K562 (cell line): ENCODE measurements around the gene INO80D. TPM values are rescaled to one million over a fixed set of nuclear protein-coding genes. Genes with fewer than 3 reads are reported as not detected.

ENCODE experiments used
- ATAC-seq: fragments of 200-7000 bp; cut with Tn5 transposase; 3 replicates; pipeline ENCODE4 v1.9.1; 2020; ENCODE audit warnings: moderate library complexity
- BruUV-seq: library from RNA; stranded (reverse); fragments of 400-500 nt; replicated peaks from 2 replicates; lab custom pipeline; 2021; lab: Mats Ljungman, UMichigan
- CTCF ChIA-PET: fragments of 300-600 bp; formaldehyde crosslinking; extraction: SDS; loops from one replicate; lab custom pipeline; 2021; ENCODE audit warnings: low intra/inter-chr PET ratio; lab: Yijun Ruan, JAX
- POLR2A ChIA-PET: fragments of 300-600, 350-650 bp; sonication (Branson Sonifier 250); formaldehyde crosslinking; extraction: SDS; loops from one replicate; lab custom pipeline; 2021; ENCODE audit warnings: antibody characterized with exemption, inconsistent platforms; lab: Yijun Ruan, JAX
- DNase-seq, 4 experiments: peaks; one replicate each; pipeline versions ENCODE4 v3.0.0 to v3.0.0-alpha.2; 2011 to 2018; ENCODE audit warnings: low spot score in 3 of 4, mixed read lengths in 3 of 4; ENCODE audit errors: extremely low read depth in 1 of 4
- FAIRE-seq: peaks from 2 replicates; lab custom pipeline; 2011; peaks lifted over from hg19 to GRCh38; lab: Jason Lieb, UNC
- H2AFZ ChIP-seq: 2 replicates; pipeline ENCODE4 v1.6.0; 2011; ENCODE audit warnings: low read depth, low read length, control low read depth, inconsistent platforms
- H3K27ac ChIP-seq: fragments of 200-600 bp; 3 replicates; pipeline ENCODE4 v1.8.0; 2011; ENCODE audit warnings: low read depth, mild to moderate bottlenecking, control low read depth, inconsistent platforms, low read length, moderate library complexity, mixed read lengths; ENCODE audit errors: extremely low read depth
- H3K27me3 ChIP-seq, 2 experiments: fragments of 300-600 bp in 1 of 2; 2 replicates in 1 of 2; 3 replicates in 1 of 2; pipeline versions ENCODE4 v1.6.0 to v1.8.0; 2011; ENCODE audit warnings: inconsistent platforms in 2 of 2, low read length in 2 of 2, mild to moderate bottlenecking in 1 of 2, mixed read lengths in 1 of 2, moderate library complexity in 1 of 2; ENCODE audit not compliant: control insufficient read depth in 2 of 2, insufficient read depth in 2 of 2
- H3K36me3 ChIP-seq: fragments of 300-600 bp; 3 replicates; pipeline ENCODE4 v1.8.0; 2011; ENCODE audit warnings: mild to moderate bottlenecking, low read length, inconsistent platforms; ENCODE audit not compliant: control insufficient read depth, insufficient read depth
- H3K4me1 ChIP-seq, 2 experiments: fragments of 200-600 bp in 1 of 2; replicated peaks in 1 of 2; 2 replicates in 1 of 2; 3 replicates in 1 of 2; pipeline versions ENCODE4 v1.5.1 to v1.8.0; 2011; ENCODE audit warnings: inconsistent platforms in 2 of 2, low read length in 2 of 2, mild to moderate bottlenecking in 1 of 2, mixed read lengths in 1 of 2, moderate library complexity in 1 of 2; ENCODE audit not compliant: control insufficient read depth in 2 of 2, insufficient read depth in 2 of 2
- H3K4me2 ChIP-seq: 2 replicates; pipeline ENCODE4 v1.6.1; 2011; ENCODE audit warnings: low read length, control low read depth, inconsistent platforms, mixed read lengths; ENCODE audit not compliant: insufficient read depth
- H3K4me3 ChIP-seq: fragments of 200-600 bp; sonication (generic), shearing (Covaris generic); 2 replicates; pipeline ENCODE4 v1.5.1; 2016; ENCODE audit warnings: control low read depth, inconsistent platforms
- H3K79me2 ChIP-seq: fragments of 200-600 bp; 3 replicates; pipeline ENCODE4 v1.8.0; 2011; ENCODE audit warnings: low read length, inconsistent platforms; ENCODE audit not compliant: control insufficient read depth, insufficient read depth
- H3K9ac ChIP-seq, 2 experiments: 2 replicates each; pipeline versions ENCODE4 v1.6.0 to v1.6.1; 2011; ENCODE audit warnings: low read depth in 2 of 2, low read length in 2 of 2, control low read depth in 1 of 2, inconsistent platforms in 1 of 2, mild to moderate bottlenecking in 1 of 2, mixed read lengths in 1 of 2; ENCODE audit not compliant: insufficient read depth in 1 of 2
- H3K9me1 ChIP-seq: one replicate; pipeline ENCODE4 v1.6.0; 2011; ENCODE audit warnings: inconsistent platforms, mild to moderate bottlenecking, low read length, moderate library complexity; ENCODE audit not compliant: control insufficient read depth, insufficient read depth
- H3K9me3 ChIP-seq: replicated peaks from 2 replicates; pipeline ENCODE4 v1.5.1; 2011; ENCODE audit warnings: low read depth, low read length, inconsistent platforms; ENCODE audit not compliant: control insufficient read depth, insufficient read depth
- H4K20me1 ChIP-seq: replicated peaks from 2 replicates; pipeline ENCODE4 v1.6.1; 2011; ENCODE audit warnings: low read length, inconsistent platforms, mixed read lengths; ENCODE audit not compliant: control insufficient read depth, insufficient read depth
- FOXA3 ChIP-seq, 2 experiments: fragments of 450-650 bp in 1 of 2; sonication (generic) in 1 of 2; formaldehyde crosslinking; IDR thresholded peaks in 1 of 2; conservative IDR thresholded peaks in 1 of 2; 2 replicates each; pipeline versions ENCODE4 v1.4.0 to v1.8.0; 2020 to 2022; ENCODE audit warnings: mild to moderate bottlenecking in 2 of 2, missing genetic modification reagents in 1 of 2
- HNRNPH1 ChIP-seq: fragments of 200-400 bp; formaldehyde crosslinking; optimal IDR thresholded peaks from 2 replicates; pipeline ENCODE3; 2017; ENCODE audit warnings: low read depth, mild to moderate bottlenecking, low read length, moderate library complexity
- SMAD2 ChIP-seq: fragments of 150-350 bp; IDR thresholded peaks from 2 replicates; pipeline ENCODE4 v1.6.1; 2014; ENCODE audit warnings: low read depth, mild to moderate bottlenecking, low read length
- ZNF121 ChIP-seq: sonication (generic); formaldehyde crosslinking; conservative IDR thresholded peaks from 2 replicates; pipeline ENCODE4 v1.8.0; 2022; ENCODE audit warnings: missing genetic modification reagents
- ZNF696 ChIP-seq: fragments of 250-450 bp; sonication (Bioruptor Pico); conservative IDR thresholded peaks from 2 replicates; pipeline ENCODE4 v1.4.0; 2020; ENCODE audit warnings: mild to moderate bottlenecking, moderate library complexity
- in situ Hi-C: fragments of 300-500 bp; cut with MboI; formaldehyde crosslinking; loops from 4 replicates; pipeline ENCODE4 v1.15.0; 2018; ENCODE audit warnings: inconsistent platforms, mixed read lengths
- intact Hi-C: fragments of 100-400 bp; cut with micrococcal nuclease; formaldehyde crosslinking; loops from 2 replicates; pipeline ENCODE4 v1.14.2; 2022
- polyA plus RNA-seq, 8 experiments: library from polyadenylated mRNA; depleted of rRNA in 4 of 8; stranded (reverse) in 5 of 8; unstranded in 3 of 8; fragments of >200 nt; fragmentation: Nextera tagmentation in 2 of 8; fragmentation: Illumina TruSeq in 1 of 8; extraction: Ambion mirVana in 2 of 8; extraction: Trizol in 1 of 8; gene quantifications; 2 replicates each; pipeline versions ENCODE4 v1.2.1 to v1.2.3, GENCODE V29; 2011 to 2014; ENCODE audit warnings: inconsistent platforms in 1 of 8, missing spikeins in 1 of 8
- total RNA-seq, 7 experiments: library from RNA; depleted of rRNA in 6 of 7; stranded (reverse); fragments of >200 nt in 6 of 7; fragmentation: Illumina TruSeq in 2 of 7; extraction: Trizol in 2 of 7; gene quantifications; 2 replicates each; pipeline versions ENCODE4 v1.2.1 to v1.2.3, GENCODE V29; 2011 to 2021; ENCODE audit warnings: low replicate concordance in 1 of 7

Gene INO80D
- total and polyA plus RNA-seq, 9 of the 15 experiments (the other 6 are each of a cell fraction or from before 2014, with no cell fraction given), result 0.64 to 8.1 (median 2.9) TPM

DNA sequence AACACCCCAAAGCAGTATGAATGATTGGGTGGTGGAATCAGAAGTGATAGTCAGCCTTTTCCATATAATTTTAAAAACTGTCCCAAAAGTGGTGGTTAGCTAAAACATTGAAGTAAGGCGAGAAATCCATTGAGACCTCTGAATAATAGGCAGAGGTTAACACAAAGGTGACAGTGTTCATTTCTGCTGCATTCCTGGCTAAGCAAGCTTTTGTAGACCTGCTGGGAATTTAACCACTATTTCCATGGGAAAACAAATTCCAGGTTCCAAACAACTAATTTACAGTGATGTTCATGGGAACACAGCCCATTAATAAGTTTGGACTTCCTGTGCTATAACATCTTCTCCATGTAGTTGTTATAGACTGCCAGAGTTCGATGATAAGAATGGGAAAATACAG is 6.3 kb upstream of the INO80D start (continued):
- no peak for TF ChIP-seq SMAD2
- TF ChIP-seq ZNF696 (CRISPR knock-in tag), result no peak
- no peak for TF ChIP-seq FOXA3 (CRISPR knock-in tag; conservative IDR thresholded peaks at IDR 0.05 in 1 of 2, IDR thresholded peaks at IDR 0.05 in 1 of 2)
- TF ChIP-seq, all 486 proteins: peak for 0

- FAIRE-seq (no peak), DNase-seq (no peak), ATAC-seq (no peak)
- Histone ChIP-seq H3K9ac (no peak overlapping the region), H3K27me3 (no peaks in the 10 kb centered on the region), H3K36me3 (no peaks in the 10 kb centered on the region), H3K9me3 (no peaks in the 10 kb centered on the region), H3K27ac (no peak overlapping the region), H3K4me3 (no peak overlapping the region), H3K9me1 (no peaks in the 10 kb centered on the region), H4K20me1 (no peaks in the 10 kb centered on the region), H3K4me2 (no peak overlapping the region), H3K4me1 (peaks cover 0 to 4% of the 10 kb centered on the region in 2 experiments; a peak in 2 of 5 replicates), H3K79me2 (peaks cover 42% of the 10 kb centered on the region), H2AFZ (no peak overlapping the region)
- TF ChIP-seq ZNF121 (CRISPR knock-in tag) (peak; percentile 30; the same call in 1 of the 2 replicates), HNRNPH1 (no peak)
- ChIA-PET POLR2A (interaction anchor here (1.2 kb wide), 1 partner anchor 11 kb away, joined by 3 read pairs; no protein-coding TSS in a partner anchor), CTCF (no interaction called here)
- in situ Hi-C loops (no loop called here), intact Hi-C loops (loop anchor here (5.0 kb wide), 1 partner anchor 69 kb away; the partner anchor contains the start of genes EEF1B2 and NDUFS1)
- BruUV-seq, result no TSS peak
Observed at GRCh38 chr2:206088248-206088647, 2.3 kb upstream of the INO80D start.
